ENCODE data around the gene RRAS. TPM values are rescaled to one million over a fixed set of nuclear protein-coding genes. Genes with fewer than 3 reads are reported as not detected.

Gene RRAS
- total RNA-seq, 4 donors from 2014 or later: 62.9 to 113 (median 101) TPM

DNA sequence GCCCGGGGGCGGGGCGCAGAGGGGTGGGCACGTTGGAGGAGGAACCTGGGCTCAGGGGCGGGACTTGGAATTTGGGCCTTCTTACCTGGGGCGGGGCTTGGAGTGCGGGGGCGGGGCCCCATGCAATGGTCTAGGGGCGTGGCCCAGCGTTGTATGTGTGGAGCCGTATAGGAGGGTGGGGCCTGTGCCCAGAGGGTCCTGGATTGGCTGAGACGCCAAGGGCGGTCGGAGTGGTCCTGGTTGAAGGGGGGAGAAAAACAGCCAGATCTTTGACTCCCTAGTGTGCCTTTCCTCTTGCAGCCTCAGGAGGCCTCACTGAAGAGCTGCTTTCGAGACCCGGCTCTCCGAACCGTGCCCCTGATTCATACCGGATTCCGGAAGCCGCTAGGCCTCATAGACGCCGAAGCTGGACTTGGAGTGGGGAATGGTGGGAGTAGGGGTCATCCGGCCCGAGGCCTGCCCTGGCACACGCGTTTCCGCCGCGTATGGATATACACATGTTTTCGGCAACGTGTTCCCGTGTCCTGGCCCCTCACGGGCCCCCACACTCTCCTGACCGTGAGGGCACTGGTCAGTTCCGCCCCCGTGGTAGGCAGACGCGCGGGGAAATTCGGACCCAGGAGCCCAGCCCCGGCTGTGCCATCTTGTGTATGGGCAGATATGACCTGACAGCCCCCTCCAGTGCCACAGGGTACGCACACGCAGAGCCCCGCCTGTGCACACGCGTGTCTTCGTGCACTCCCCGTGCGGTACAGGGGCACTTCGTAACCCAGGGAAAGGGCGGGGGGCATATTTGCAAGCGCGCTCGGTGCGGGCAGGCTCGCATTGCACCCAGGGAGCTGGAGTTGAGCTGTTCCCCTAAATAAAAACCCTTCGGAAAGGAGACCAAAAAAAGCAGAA, 49.6 kb downstream of the RRAS start:
- TF ChIP-seq, protein P1, sequence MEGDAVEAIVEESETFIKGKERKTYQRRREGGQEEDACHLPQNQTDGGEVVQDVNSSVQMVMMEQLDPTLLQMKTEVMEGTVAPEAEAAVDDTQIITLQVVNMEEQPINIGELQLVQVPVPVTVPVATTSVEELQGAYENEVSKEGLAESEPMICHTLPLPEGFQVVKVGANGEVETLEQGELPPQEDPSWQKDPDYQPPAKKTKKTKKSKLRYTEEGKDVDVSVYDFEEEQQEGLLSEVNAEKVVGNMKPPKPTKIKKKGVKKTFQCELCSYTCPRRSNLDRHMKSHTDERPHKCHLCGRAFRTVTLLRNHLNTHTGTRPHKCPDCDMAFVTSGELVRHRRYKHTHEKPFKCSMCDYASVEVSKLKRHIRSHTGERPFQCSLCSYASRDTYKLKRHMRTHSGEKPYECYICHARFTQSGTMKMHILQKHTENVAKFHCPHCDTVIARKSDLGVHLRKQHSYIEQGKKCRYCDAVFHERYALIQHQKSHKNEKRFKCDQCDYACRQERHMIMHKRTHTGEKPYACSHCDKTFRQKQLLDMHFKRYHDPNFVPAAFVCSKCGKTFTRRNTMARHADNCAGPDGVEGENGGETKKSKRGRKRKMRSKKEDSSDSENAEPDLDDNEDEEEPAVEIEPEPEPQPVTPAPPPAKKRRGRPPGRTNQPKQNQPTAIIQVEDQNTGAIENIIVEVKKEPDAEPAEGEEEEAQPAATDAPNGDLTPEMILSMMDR (IDR thresholded peaks at IDR 0.05; ENCODE audit: low read depth): no peak

DNA sequence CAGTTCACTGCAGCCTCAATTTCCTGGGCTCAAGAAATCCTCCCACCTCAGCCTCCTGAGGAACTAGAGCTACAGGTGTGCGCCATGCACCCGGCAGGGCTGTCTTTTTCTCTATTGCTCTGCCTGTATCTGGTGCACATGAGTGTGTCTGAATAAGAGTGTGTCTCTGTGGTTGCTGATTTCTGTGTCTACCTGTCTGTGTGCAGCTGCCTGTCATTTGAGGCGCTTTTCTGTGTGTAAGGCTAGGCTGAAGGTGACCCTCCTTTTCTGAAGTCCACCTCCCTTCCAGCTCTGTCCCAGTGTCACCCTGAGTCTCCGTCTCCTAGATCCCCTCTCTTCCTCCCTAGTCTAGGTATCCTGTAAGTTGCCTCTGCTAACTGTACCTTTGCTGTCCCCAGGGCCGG, 50.4 kb downstream of the RRAS start:
- TF ChIP-seq, protein P1 (IDR thresholded peaks at IDR 0.05; ENCODE audit: low read depth): no peak

DNA sequence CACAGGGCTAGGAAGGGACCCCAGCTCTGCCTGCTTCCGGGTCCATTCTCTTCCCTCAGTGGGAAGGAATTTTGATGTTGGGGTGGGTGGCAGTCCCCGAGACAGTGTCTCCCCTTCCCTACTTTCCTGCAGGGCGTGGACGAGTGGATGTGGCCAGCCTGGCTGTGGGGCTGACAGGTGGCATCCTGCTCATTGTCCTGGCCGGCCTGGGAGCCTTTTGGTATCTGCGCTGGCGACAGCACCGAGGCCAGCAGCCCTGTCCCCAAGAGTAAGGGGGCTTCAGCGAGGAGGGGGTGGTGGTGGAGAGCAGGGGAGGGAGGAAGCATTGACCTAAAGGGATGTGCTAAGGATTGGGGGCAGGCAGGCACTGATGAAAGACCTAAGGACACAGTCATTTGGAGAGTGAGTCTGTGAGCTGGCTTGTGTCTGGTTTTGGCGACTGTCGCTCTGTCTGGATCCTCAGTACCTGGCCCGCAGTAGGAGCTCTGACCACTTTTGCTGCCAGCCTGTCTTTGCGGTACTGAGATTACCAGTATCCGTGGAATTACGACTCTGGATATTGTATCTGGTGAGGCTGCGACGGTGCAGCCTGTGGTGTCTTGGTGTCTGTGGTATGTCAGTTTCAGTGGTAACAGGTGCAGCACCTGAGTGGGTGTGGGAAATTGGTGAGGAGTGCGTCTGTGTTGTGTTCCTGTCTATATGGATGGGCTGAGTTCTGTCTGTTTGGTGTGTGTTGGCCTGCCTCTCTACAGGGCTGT, 51.4 kb downstream of the RRAS start:
- TF ChIP-seq, protein P1 (IDR thresholded peaks at IDR 0.05; ENCODE audit: low read depth): no peak

DNA sequence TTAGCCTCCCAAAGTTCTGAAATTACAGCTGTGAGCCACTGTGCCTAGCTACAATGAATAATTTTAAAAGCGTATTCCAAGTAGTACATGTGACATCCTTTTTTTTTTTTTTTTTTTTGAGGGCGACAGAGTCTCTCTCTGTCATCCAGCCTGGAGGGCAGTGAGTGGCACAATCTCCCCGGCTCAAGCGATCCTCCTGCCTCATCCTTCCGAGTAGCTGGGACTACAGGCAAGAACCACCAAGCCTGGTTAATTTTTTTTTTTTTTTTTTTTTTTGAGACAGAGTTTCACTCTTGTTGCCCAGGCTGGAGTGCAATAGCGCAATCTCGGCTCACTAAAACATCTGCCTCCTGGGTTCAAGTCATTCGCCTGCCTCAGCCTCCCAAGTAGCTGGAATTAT, 52.7 kb downstream of the RRAS start:
- TF ChIP-seq, protein P1 (IDR thresholded peaks at IDR 0.05; ENCODE audit: low read depth): no peak

Small RNA genes lying within 50 kb of the gene (small RNA-seq; reads per million reads assigned to genes)
- gene MIR5088: not detected

Other genes with a start within 250 kb of the RRAS start
- gene PTH2, start 216.7 kb downstream of the RRAS start, total RNA-seq: not detected
- gene GFY, start 214.8 kb downstream of the RRAS start, total RNA-seq: not detected
- gene SLC17A7, start 198.6 kb downstream of the RRAS start, total RNA-seq: 1 to 10 TPM; 1.7 to 3.6 (median 2.8) TPM
- 10 to 100 TPM; 53.3 to 99.7 (median 83.2) TPM for gene PIH1D1, start 188.3 kb downstream of the RRAS start, total RNA-seq
- 10 to 100 TPM; 35.4 to 80.4 (median 50.3) TPM for gene ALDH16A1, start 186.9 kb downstream of the RRAS start, total RNA-seq
- gene FLT3LG, start 165.9 kb downstream of the RRAS start, total RNA-seq: 10 to 100 TPM in 1 of 4 donors, 1 to 10 TPM in 3; 3.2 to 11.5 (median 4.4) TPM
- gene RPL13A, start 152.5 kb downstream of the RRAS start, total RNA-seq: 1,000 to 10,000 TPM; 2,421 to 3,217 (median 2,855) TPM
- 1,000 to 10,000 TPM; 3,504 to 5,080 (median 4,743) TPM for gene RPS11, start 143.7 kb downstream of the RRAS start, total RNA-seq
- 100 to 1,000 TPM; 208 to 517 (median 336) TPM for gene FCGRT, start 127.5 kb downstream of the RRAS start, total RNA-seq
- 10 to 100 TPM; 21.4 to 45.1 (median 36.7) TPM for gene RCN3, start 112.1 kb downstream of the RRAS start, total RNA-seq
- gene NOSIP, start 59.6 kb downstream of the RRAS start, total RNA-seq: 10 to 100 TPM; 39.1 to 63.4 (median 49.0) TPM
- under 1 TPM in 2 of 4 donors, not detected in 2; 0.51 to 0.75 TPM for gene PRRG2, start 58.8 kb downstream of the RRAS start, total RNA-seq
- gene PRR12, start 49.0 kb downstream of the RRAS start, total RNA-seq: 10 to 100 TPM in 1 of 4 donors, 1 to 10 TPM in 3; 4.6 to 15.4 (median 6.2) TPM
- 10 to 100 TPM in 3 of 4 donors, 1 to 10 TPM in 1; 8.8 to 33.3 (median 11.3) TPM for gene SCAF1, start 2.1 kb upstream of the RRAS start, total RNA-seq
- gene IRF3, start 25.7 kb upstream of the RRAS start, total RNA-seq: 10 to 100 TPM; 21.8 to 66.5 (median 39.0) TPM
- 1 to 10 TPM; 2.1 to 7.9 (median 3.3) TPM for gene BCL2L12, start 25.8 kb upstream of the RRAS start, total RNA-seq
- gene PRMT1, start 37.1 kb upstream of the RRAS start, total RNA-seq: 100 to 1,000 TPM in 1 of 4 donors, 10 to 100 TPM in 3; 63.8 to 104 (median 78.2) TPM
- 1 to 10 TPM in 3 of 4 donors, not detected in 1; 1.0 to 2.6 (median 2.1) TPM for gene ADM5, start 49.5 kb upstream of the RRAS start, total RNA-seq
- 1 to 10 TPM in 1 of 4 donors, under 1 TPM in 2, not detected in 1; 0.38 to 2.6 (median 0.85) TPM for gene CPT1C, start 51.0 kb upstream of the RRAS start, total RNA-seq
- gene TSKS, start 123.2 kb upstream of the RRAS start, total RNA-seq: 1 to 10 TPM in 1 of 4 donors, under 1 TPM in 3; 0.49 to 2.8 (median 0.59) TPM
- gene AP2A1, start 126.9 kb upstream of the RRAS start, total RNA-seq: 100 to 1,000 TPM in 1 of 4 donors, 10 to 100 TPM in 3; 48.9 to 112 (median 57.9) TPM
- gene FUZ, start 173.1 kb upstream of the RRAS start, total RNA-seq: 10 to 100 TPM in 3 of 4 donors, 1 to 10 TPM in 1; 6.7 to 18.6 (median 13.3) TPM
- 10 to 100 TPM; 15.2 to 30.5 (median 16.4) TPM for gene MED25, start 178.1 kb upstream of the RRAS start, total RNA-seq
- 10 to 100 TPM; 39.3 to 65.9 (median 44.2) TPM for gene PTOV1, start 211.0 kb upstream of the RRAS start, total RNA-seq
- 10 to 100 TPM; 25.9 to 48.0 (median 38.7) TPM for gene PNKP, start 227.4 kb upstream of the RRAS start, total RNA-seq
- gene AKT1S1, start 237.2 kb upstream of the RRAS start, total RNA-seq: 10 to 100 TPM in 2 of 4 donors, 1 to 10 TPM in 2; 5.5 to 20.3 (median 9.1) TPM
- gene TBC1D17, start 237.6 kb upstream of the RRAS start, total RNA-seq: 10 to 100 TPM; 19.2 to 60.8 (median 29.1) TPM

Measured in subcutaneous adipose tissue (tissue), 4 donors.